Measurements from ENCODE around the gene GOLGA8S. TPM values are rescaled to one million over a fixed set of nuclear protein-coding genes. Genes with fewer than 3 reads are reported as not detected.

Gene GOLGA8S
- total and polyA plus RNA-seq, 2 experiments from 2014 or later = 0.05 TPM; not detected in 1

- H4K20me1 ChIP-seq (replicated peaks; ENCODE audit: insufficient read depth) = no peaks in the 10 kb centered on the region
- peaks cover 2% of the 10 kb centered on the region; the same call in 2 of the 3 replicates for H3K36me3 Mint-ChIP-seq (ENCODE audit: low read depth)
- no peaks in the 10 kb centered on the region for H3K36me3 ChIP-seq (ENCODE audit: insufficient read depth)
- peaks cover 74% of the 10 kb centered on the region for H3K9me3 Mint-ChIP-seq
- no peak overlapping the region for H3K27ac ChIP-seq (ENCODE audit: low read depth)
- H3K4me1 ChIP-seq (ENCODE audit: insufficient read depth) = no peaks in the 10 kb centered on the region
- no peak for TF ChIP-seq EZH2phosphoT487 (IDR thresholded peaks at IDR 0.05; ENCODE audit: unreplicated experiment)
- TF ChIP-seq EZH2 (IDR thresholded peaks at IDR 0.05; ENCODE audit: low read depth, unreplicated experiment) = no peak
- TF ChIP-seq ZNF331 (CRISPR knock-in tag; IDR thresholded peaks at IDR 0.05; ENCODE audit: low read depth) = no peak
- no peak for TF ChIP-seq REST (IDR thresholded peaks at IDR 0.05; ENCODE audit: unreplicated experiment)
- TF ChIP-seq STAT1 (IDR thresholded peaks at IDR 0.05; ENCODE audit: unreplicated experiment) = no peak
- no peaks in the 10 kb centered on the region; the same call in 1 of the 3 replicates for H3K4me1 Mint-ChIP-seq
- H3K27ac Mint-ChIP-seq = no peak overlapping the region
- no peak for ATAC-seq
- no peak overlapping the region for H3K4me3 ChIP-seq
- no peak overlapping the region for H3K4me3 Mint-ChIP-seq
- no peaks in the 10 kb centered on the region for H3K27me3 ChIP-seq (ENCODE audit: insufficient read depth)
- H3K4me2 ChIP-seq = no peak overlapping the region
- peaks cover 2% of the 10 kb centered on the region for H3K27me3 Mint-ChIP-seq (ENCODE audit: insufficient read depth, low read depth, poor library complexity)
- no peaks in the 10 kb centered on the region for H3F3A ChIP-seq (replicated peaks; ENCODE audit: low read depth)
- no peak for DNase-seq (ENCODE audit: low spot score)
- no peak overlapping the region for H2AFZ ChIP-seq
- no peaks in the 10 kb centered on the region for H3K79me2 ChIP-seq (replicated peaks; ENCODE audit: insufficient read depth)
- H3K9me2 ChIP-seq (ENCODE audit: insufficient read depth) = no peaks in the 10 kb centered on the region; the same call in 1 of the 2 replicates
Measured at GRCh38 chr15:23401627-23402026, 47.1 kb downstream of the GOLGA8S start.

- no peak for ATAC-seq
- H3K9me3 Mint-ChIP-seq = peaks cover 78% of the 10 kb centered on the region
- H3K9me2 ChIP-seq (ENCODE audit: insufficient read depth) = no peaks in the 10 kb centered on the region; the same call in 1 of the 2 replicates
- TF ChIP-seq JUNB (IDR thresholded peaks at IDR 0.05; ENCODE audit: unreplicated experiment) = no peak
- no peak for TF ChIP-seq CTCF (conservative IDR thresholded peaks at IDR 0.05; ENCODE audit: low read depth in 2 of 2)
- no peak for TF ChIP-seq ZNF331 (CRISPR knock-in tag; IDR thresholded peaks at IDR 0.05; ENCODE audit: low read depth)
- TF ChIP-seq ETS1 (IDR thresholded peaks at IDR 0.05) = no peak
- TF ChIP-seq CREB1 (CRISPR knock-in tag; IDR thresholded peaks at IDR 0.05; ENCODE audit: low read depth) = no peak
- TF ChIP-seq NANOG (IDR thresholded peaks at IDR 0.05; ENCODE audit: borderline replicate concordance) = no peak
- no peak for TF ChIP-seq STAT1 (IDR thresholded peaks at IDR 0.05; ENCODE audit: unreplicated experiment)
- TF ChIP-seq ZNF114 (CRISPR knock-in tag; IDR thresholded peaks at IDR 0.05) = no peak
- no peak for TF ChIP-seq POLR2AphosphoS5 (IDR thresholded peaks at IDR 0.05; ENCODE audit: low read depth)
- no peak for TF ChIP-seq REST (IDR thresholded peaks at IDR 0.05; ENCODE audit: unreplicated experiment)
Measured at GRCh38 chr15:23402140-23402539, 47.6 kb downstream of the GOLGA8S start.

More at GRCh38 chr15:23402140-23402539, 47.6 kb downstream of the GOLGA8S start:
- no peak for DNase-seq (ENCODE audit: low spot score)
- Mint-ChIP-seq H3K4me3 (no peak overlapping the region), H3K27ac (no peak overlapping the region; the same call in 1 of the 2 replicates), H3K4me1 (no peaks in the 10 kb centered on the region; the same call in 1 of the 3 replicates), H3K36me3 (ENCODE audit: low read depth) (peaks cover 2% of the 10 kb centered on the region; the same call in 2 of the 3 replicates), H3K27me3 (ENCODE audit: insufficient read depth, low read depth, poor library complexity) (peaks cover 2% of the 10 kb centered on the region)
- Histone ChIP-seq H3K4me2 (no peak overlapping the region), H3K36me3 (ENCODE audit: insufficient read depth) (no peaks in the 10 kb centered on the region), H4K20me1 (replicated peaks; ENCODE audit: insufficient read depth) (no peaks in the 10 kb centered on the region), H3K4me3 (no peak overlapping the region), H3K27me3 (ENCODE audit: insufficient read depth) (no peaks in the 10 kb centered on the region), H3F3A (replicated peaks; ENCODE audit: low read depth) (no peaks in the 10 kb centered on the region), H3K4me1 (ENCODE audit: insufficient read depth) (no peaks in the 10 kb centered on the region), H3K27ac (ENCODE audit: low read depth) (no peak overlapping the region), H2AFZ (no peak overlapping the region), H3K79me2 (replicated peaks; ENCODE audit: insufficient read depth) (no peaks in the 10 kb centered on the region)
